ENCODE data around the gene CEP72.

Gene CEP72

GRCh38 chr5:609506-609905, 2.6 kb upstream of the CEP72 start:
- ChIA-PET POLR2A (no interaction called here), CTCF (no interaction called here)
- H3K9me3 ChIP-seq (ENCODE audit: control extremely low read depth in 1 of 5, control insufficient read depth in 4 of 5, insufficient read depth in 2 of 5, low read depth in 1 of 5, low read length in 4 of 5), result peaks cover 0 to 1% (median 0%) of the 10 kb centered on the region in 5 experiments
- H3K27ac ChIP-seq (ENCODE audit: insufficient read depth in 1 of 2, low read depth in 1 of 2, low read length in 2 of 2, poor library complexity in 1 of 2, severe bottlenecking in 2 of 2), result no peak overlapping the region
- H3K36me3 ChIP-seq (ENCODE audit: control insufficient read depth in 4 of 4, insufficient read depth in 4 of 4, low read length in 3 of 4), result no peaks in the 10 kb centered on the region
- WGBS (ENCODE audit: insufficient coverage), result 96% methylated on average over 3 of the region's 5 CpGs
- no peak overlapping the region for H3K4me3 ChIP-seq (ENCODE audit: control insufficient read depth in 1 of 7, extremely low read depth in 1 of 7, insufficient read depth in 4 of 7, low read depth in 2 of 7, low read length in 6 of 7)
- no peak for DNase-seq
- H3K27me3 ChIP-seq (replicated peaks in 2 of 5; ENCODE audit: control insufficient read depth in 4 of 5, insufficient read depth in 5 of 5, low read length in 4 of 5), result peaks cover 0 to 14% (median 0%) of the 10 kb centered on the region in 5 experiments
- H3K4me1 ChIP-seq (ENCODE audit: control extremely low read depth in 1 of 4, control insufficient read depth in 4 of 4, insufficient read depth in 4 of 4, low read length in 3 of 4), result peaks cover 2 to 14% (median 5%) of the 10 kb centered on the region in 4 experiments

GRCh38 chr5:610011-610743, 2.0 kb upstream of the CEP72 start:
- POLR2A ChIA-PET, result no interaction called here
- WGBS (ENCODE audit: insufficient coverage), result 98% methylated on average over 8 of the region's 9 CpGs
- H3K9me3 ChIP-seq (ENCODE audit: control extremely low read depth in 1 of 5, control insufficient read depth in 4 of 5, insufficient read depth in 2 of 5, low read depth in 1 of 5, low read length in 4 of 5), result peaks cover 0 to 2% (median under 1%) of the 10 kb centered on the region in 5 experiments
- DNase-seq, result no peak
- H3K4me3 ChIP-seq (ENCODE audit: control insufficient read depth in 1 of 7, extremely low read depth in 1 of 7, insufficient read depth in 4 of 7, low read depth in 2 of 7, low read length in 6 of 7), result no peak overlapping the region
- H3K27ac ChIP-seq (ENCODE audit: insufficient read depth in 1 of 2, low read depth in 1 of 2, low read length in 2 of 2, poor library complexity in 1 of 2, severe bottlenecking in 2 of 2), result no peak overlapping the region
- H3K4me1 ChIP-seq (ENCODE audit: control extremely low read depth in 1 of 4, control insufficient read depth in 4 of 4, insufficient read depth in 4 of 4, low read length in 3 of 4), result peaks cover 2 to 14% (median 5%) of the 10 kb centered on the region in 4 experiments
- peaks cover 0 to 13% (median 0%) of the 10 kb centered on the region in 5 experiments for H3K27me3 ChIP-seq (replicated peaks in 2 of 5; ENCODE audit: control insufficient read depth in 4 of 5, insufficient read depth in 5 of 5, low read length in 4 of 5)
- CTCF ChIA-PET, result no interaction called here
- H3K36me3 ChIP-seq (ENCODE audit: control insufficient read depth in 4 of 4, insufficient read depth in 4 of 4, low read length in 3 of 4), result no peaks in the 10 kb centered on the region

GRCh38 chr5:610744-611730, 1.1 kb upstream of the CEP72 start:
- H3K27me3 ChIP-seq (replicated peaks in 2 of 5; ENCODE audit: control insufficient read depth in 4 of 5, insufficient read depth in 5 of 5, low read length in 4 of 5), result peaks cover 0 to 13% (median 0%) of the 10 kb centered on the region in 5 experiments
- ChIA-PET POLR2A (no interaction called here), CTCF (interaction anchor here (1.1 kb wide), 1 partner anchor 66 kb away, joined by 4 read pairs; no protein-coding TSS in a partner anchor)
- H3K4me3 ChIP-seq (ENCODE audit: control insufficient read depth in 1 of 7, extremely low read depth in 1 of 7, insufficient read depth in 4 of 7, low read depth in 2 of 7, low read length in 6 of 7), result peak overlapping the region; percentile 32 to 89 (median 70)
- H3K36me3 ChIP-seq (ENCODE audit: control insufficient read depth in 4 of 4, insufficient read depth in 4 of 4, low read length in 3 of 4), result no peaks in the 10 kb centered on the region
- no peak overlapping the region for H3K27ac ChIP-seq (ENCODE audit: insufficient read depth in 1 of 2, low read depth in 1 of 2, low read length in 2 of 2, poor library complexity in 1 of 2, severe bottlenecking in 2 of 2)
- peaks cover 2 to 14% (median 5%) of the 10 kb centered on the region in 4 experiments for H3K4me1 ChIP-seq (ENCODE audit: control extremely low read depth in 1 of 4, control insufficient read depth in 4 of 4, insufficient read depth in 4 of 4, low read length in 3 of 4)
- H3K9me3 ChIP-seq (ENCODE audit: control extremely low read depth in 1 of 5, control insufficient read depth in 4 of 5, insufficient read depth in 2 of 5, low read depth in 1 of 5, low read length in 4 of 5), result peaks cover 0 to 4% (median 1%) of the 10 kb centered on the region in 5 experiments
- 47% methylated on average over 5 of the region's 11 CpGs for WGBS (ENCODE audit: insufficient coverage)
- DNase-seq, result peak in 1 of 3 donors; percentile 19

- H3K27ac ChIP-seq (ENCODE audit: insufficient read depth in 1 of 2, low read depth in 1 of 2, low read length in 2 of 2, poor library complexity in 1 of 2, severe bottlenecking in 2 of 2), result peak overlapping the region in 1 of 2 experiments; percentile 57
- 4% methylated on average over 37 of the region's 49 CpGs for WGBS (ENCODE audit: insufficient coverage)
- peaks cover 0 to 13% (median 3%) of the 10 kb centered on the region in 4 experiments for H3K36me3 ChIP-seq (ENCODE audit: control insufficient read depth in 4 of 4, insufficient read depth in 4 of 4, low read length in 3 of 4)
- H3K4me1 ChIP-seq (ENCODE audit: control extremely low read depth in 1 of 4, control insufficient read depth in 4 of 4, insufficient read depth in 4 of 4, low read length in 3 of 4), result peaks cover 2 to 14% (median 5%) of the 10 kb centered on the region in 4 experiments
- peak in 2 of 3 donors; percentile 22 to 31 for DNase-seq
- ChIA-PET POLR2A (no interaction called here), CTCF (no interaction called here)
- H3K4me3 ChIP-seq (ENCODE audit: control insufficient read depth in 1 of 7, extremely low read depth in 1 of 7, insufficient read depth in 4 of 7, low read depth in 2 of 7, low read length in 6 of 7), result peak overlapping the region; percentile 45 to 89 (median 75)
- peaks cover 0 to 4% (median 1%) of the 10 kb centered on the region in 5 experiments for H3K9me3 ChIP-seq (ENCODE audit: control extremely low read depth in 1 of 5, control insufficient read depth in 4 of 5, insufficient read depth in 2 of 5, low read depth in 1 of 5, low read length in 4 of 5)
- peaks cover 0 to 3% (median 0%) of the 10 kb centered on the region in 5 experiments for H3K27me3 ChIP-seq (replicated peaks in 2 of 5; ENCODE audit: control insufficient read depth in 4 of 5, insufficient read depth in 5 of 5, low read length in 4 of 5)
Measured at GRCh38 chr5:612498-613424, 621 bp downstream of the CEP72 start.

- POLR2A ChIA-PET, result no interaction called here
- 56% methylated on average over 3 of the region's 13 CpGs for WGBS (ENCODE audit: insufficient coverage)
- DNase-seq, result peak; percentile 14 to 62 (median 52)
Measured at GRCh38 chr5:616484-617039, 4.4 kb downstream of the CEP72 start.

GRCh38 chr5:617896-618295, 5.8 kb downstream of the CEP72 start:
- H3K9me3 ChIP-seq (ENCODE audit: control extremely low read depth in 1 of 5, control insufficient read depth in 4 of 5, insufficient read depth in 2 of 5, low read depth in 1 of 5, low read length in 4 of 5), result peaks cover 0 to 4% (median 1%) of the 10 kb centered on the region in 5 experiments
- 97% methylated on average over 12 of the region's 12 CpGs for WGBS (ENCODE audit: insufficient coverage)
- H3K4me3 ChIP-seq (ENCODE audit: control insufficient read depth in 1 of 7, extremely low read depth in 1 of 7, insufficient read depth in 4 of 7, low read depth in 2 of 7, low read length in 6 of 7), result no peak overlapping the region
- ChIA-PET POLR2A (no interaction called here), CTCF (no interaction called here)
- H3K27me3 ChIP-seq (replicated peaks in 2 of 5; ENCODE audit: control insufficient read depth in 4 of 5, insufficient read depth in 5 of 5, low read length in 4 of 5), result no peaks in the 10 kb centered on the region
- DNase-seq, result no peak
- H3K27ac ChIP-seq (ENCODE audit: insufficient read depth in 1 of 2, low read depth in 1 of 2, low read length in 2 of 2, poor library complexity in 1 of 2, severe bottlenecking in 2 of 2), result no peak overlapping the region
- peaks cover 0 to 2% (median under 1%) of the 10 kb centered on the region in 4 experiments for H3K4me1 ChIP-seq (ENCODE audit: control extremely low read depth in 1 of 4, control insufficient read depth in 4 of 4, insufficient read depth in 4 of 4, low read length in 3 of 4)
- peaks cover 2 to 53% (median 28%) of the 10 kb centered on the region in 4 experiments for H3K36me3 ChIP-seq (ENCODE audit: control insufficient read depth in 4 of 4, insufficient read depth in 4 of 4, low read length in 3 of 4)

More at GRCh38 chr5:616484-617039, 4.4 kb downstream of the CEP72 start:
- CTCF ChIA-PET, result no interaction called here
- no peak overlapping the region for H3K4me3 ChIP-seq (ENCODE audit: control insufficient read depth in 1 of 7, extremely low read depth in 1 of 7, insufficient read depth in 4 of 7, low read depth in 2 of 7, low read length in 6 of 7)
- no peak overlapping the region for H3K27ac ChIP-seq (ENCODE audit: insufficient read depth in 1 of 2, low read depth in 1 of 2, low read length in 2 of 2, poor library complexity in 1 of 2, severe bottlenecking in 2 of 2)
- peaks cover 0 to 4% (median 1%) of the 10 kb centered on the region in 5 experiments for H3K9me3 ChIP-seq (ENCODE audit: control extremely low read depth in 1 of 5, control insufficient read depth in 4 of 5, insufficient read depth in 2 of 5, low read depth in 1 of 5, low read length in 4 of 5)
- H3K36me3 ChIP-seq (ENCODE audit: control insufficient read depth in 4 of 4, insufficient read depth in 4 of 4, low read length in 3 of 4), result peaks cover 2 to 46% (median 27%) of the 10 kb centered on the region in 4 experiments
- H3K27me3 ChIP-seq (replicated peaks in 2 of 5; ENCODE audit: control insufficient read depth in 4 of 5, insufficient read depth in 5 of 5, low read length in 4 of 5), result no peaks in the 10 kb centered on the region
- peaks cover 2 to 6% (median 3%) of the 10 kb centered on the region in 4 experiments for H3K4me1 ChIP-seq (ENCODE audit: control extremely low read depth in 1 of 4, control insufficient read depth in 4 of 4, insufficient read depth in 4 of 4, low read length in 3 of 4)

Measured in common myeloid progenitor, CD34-positive (primary cell).